Smooth muscle cell (in vitro differentiated cells): ENCODE data around the gene KIF21A. TPM values are rescaled to one million over a fixed set of nuclear protein-coding genes. Genes with fewer than 3 reads are reported as not detected.

Experiments used
- DNase-seq: peaks from one replicate; lab custom pipeline; 2025; ENCODE audit not compliant: unreplicated experiment; lab: John Stamatoyannopoulos, UW
- H2AFZ ChIP-seq: fragments of 200-600 bp; sonication (generic); 2 replicates; pipeline ENCODE4 v1.6.0; 2016; ENCODE audit warnings: antibody characterized with exemption, low read depth, mild to moderate bottlenecking
- H3F3A ChIP-seq: fragments of 200-600 bp; sonication (generic); 2 replicates; pipeline ENCODE4 v1.6.0; 2017; ENCODE audit warnings: antibody characterized with exemption, low read depth
- H3K27ac ChIP-seq: fragments of 200-600 bp; sonication (generic); 2 replicates; pipeline ENCODE4 v1.5.1; 2016; ENCODE audit warnings: low read depth, mild to moderate bottlenecking
- H3K27me3 ChIP-seq: fragments of 200-600 bp; sonication (generic); 2 replicates; pipeline ENCODE4 v1.6.1; 2016; ENCODE audit warnings: low read depth, mild to moderate bottlenecking
- H3K36me3 ChIP-seq: fragments of 200-600 bp; sonication (generic); 2 replicates; pipeline ENCODE4 v1.5.1; 2016; ENCODE audit warnings: low read depth
- H3K4me1 ChIP-seq: fragments of 200-600 bp; sonication (generic); 2 replicates; pipeline ENCODE4 v1.5.1; 2016; ENCODE audit warnings: low read depth
- H3K4me2 ChIP-seq: fragments of 200-600 bp; sonication (generic); 2 replicates; pipeline ENCODE4 v1.6.0; 2016; ENCODE audit warnings: mild to moderate bottlenecking
- H3K4me3 ChIP-seq: fragments of 200-600 bp; sonication (generic); 2 replicates; pipeline ENCODE4 v1.5.1; 2016; ENCODE audit warnings: mild to moderate bottlenecking
- H3K79me2 ChIP-seq: fragments of 200-600 bp; sonication (generic); 2 replicates; pipeline ENCODE4 v1.6.0; 2016; ENCODE audit warnings: low read depth, mild to moderate bottlenecking
- H3K9ac ChIP-seq: fragments of 200-600 bp; sonication (generic); 2 replicates; pipeline ENCODE4 v1.6.0; 2016; ENCODE audit warnings: low read depth
- H3K9me3 ChIP-seq: fragments of 200-600 bp; sonication (generic); replicated peaks from 2 replicates; pipeline ENCODE4 v1.5.1; 2016; ENCODE audit warnings: low read depth
- H4K20me1 ChIP-seq: fragments of 200-600 bp; sonication (generic); 2 replicates; pipeline ENCODE4 v1.6.0; 2016; ENCODE audit warnings: low read depth
- CTCF ChIP-seq: fragments of 200-600 bp; sonication (generic); IDR thresholded peaks from 2 replicates; pipeline ENCODE4 v1.5.1; 2017; ENCODE audit warnings: borderline replicate concordance, mild to moderate bottlenecking, antibody characterized with exemption; ENCODE audit not compliant: insufficient read depth, poor library complexity, severe bottlenecking
- WGBS: methylation state at CpG from one replicate; pipeline ENCODE4 v1.1.7; 2016; ENCODE audit warnings: low lambda C conversion rate; 5-methylcytosine and 5-hydroxymethylcytosine counted together
- polyA plus RNA-seq: library from polyadenylated mRNA; unstranded; fragments of >200 nt; fragmentation: Nextera tagmentation; extraction: Ambion mirVana; gene quantifications from 2 replicates; pipeline ENCODE4 v1.2.1, GENCODE V29; 2016
- total RNA-seq: library from RNA; depleted of rRNA; stranded (reverse); fragments of >200 nt; gene quantifications from 2 replicates; pipeline ENCODE4 v1.2.3, GENCODE V29; 2014

The KIF21A gene
- total and polyA plus RNA-seq, 2 experiments from 2014 or later = 9.2 to 28.8 TPM

GRCh38 chr12:39395866-39396265 is 47.1 kb downstream of the KIF21A start:
- Histone ChIP-seq H3K4me3 (peak overlapping the region; percentile 25), H3K9me3 (no peaks in the 10 kb centered on the region), H3K4me2 (peak overlapping the region; percentile 16), H3K4me1 (peaks cover 27% of the 10 kb centered on the region), H4K20me1 (peaks cover 13% of the 10 kb centered on the region), H3F3A (peaks cover 20% of the 10 kb centered on the region), H3K9ac (no peak overlapping the region), H3K27me3 (no peaks in the 10 kb centered on the region), H3K27ac (peak overlapping the region; percentile 43), H3K36me3 (no peaks in the 10 kb centered on the region), H2AFZ (no peak overlapping the region), H3K79me2 (no peaks in the 10 kb centered on the region)
- TF ChIP-seq CTCF = no peak
- WGBS = 5% methylated on average over 6 of the region's 6 CpGs
- DNase-seq = no peak

- Histone ChIP-seq H3K9ac (no peak overlapping the region), H3F3A (peaks cover 20% of the 10 kb centered on the region), H3K4me3 (no peak overlapping the region), H3K4me1 (peaks cover 27% of the 10 kb centered on the region), H3K27ac (no peak overlapping the region), H3K36me3 (no peaks in the 10 kb centered on the region), H3K27me3 (no peaks in the 10 kb centered on the region), H4K20me1 (peaks cover 17% of the 10 kb centered on the region), H3K4me2 (peak overlapping the region; percentile 33), H2AFZ (no peak overlapping the region), H3K9me3 (no peaks in the 10 kb centered on the region), H3K79me2 (no peaks in the 10 kb centered on the region)
- WGBS = 31% methylated on average over 5 of the region's 5 CpGs
- TF ChIP-seq CTCF = no peak
- no peak for DNase-seq
These were observed 49.0 kb downstream of the KIF21A start for GRCh38 chr12:39393890-39394289.

- Histone ChIP-seq H3F3A (peaks cover 20% of the 10 kb centered on the region), H3K27ac (no peak overlapping the region), H3K36me3 (no peaks in the 10 kb centered on the region), H3K27me3 (no peaks in the 10 kb centered on the region), H4K20me1 (peaks cover 20% of the 10 kb centered on the region), H3K4me2 (peak overlapping the region; percentile 33), H3K4me1 (peaks cover 27% of the 10 kb centered on the region), H3K79me2 (no peaks in the 10 kb centered on the region), H3K4me3 (no peak overlapping the region), H2AFZ (no peak overlapping the region), H3K9ac (no peak overlapping the region), H3K9me3 (no peaks in the 10 kb centered on the region)
- DNase-seq = no peak
- no peak for TF ChIP-seq CTCF
- 22% methylated on average over 2 of the region's 2 CpGs for WGBS
These were observed 49.7 kb downstream of the KIF21A start for GRCh38 chr12:39393179-39393578.

- no peak for TF ChIP-seq CTCF
- Histone ChIP-seq H4K20me1 (peaks cover 26% of the 10 kb centered on the region), H3K27me3 (no peaks in the 10 kb centered on the region), H3K4me2 (no peak overlapping the region), H3K4me1 (peaks cover 27% of the 10 kb centered on the region), H3K9ac (no peak overlapping the region), H3F3A (peaks cover 20% of the 10 kb centered on the region), H3K27ac (no peak overlapping the region), H3K36me3 (no peaks in the 10 kb centered on the region), H2AFZ (no peak overlapping the region), H3K4me3 (no peak overlapping the region), H3K9me3 (no peaks in the 10 kb centered on the region), H3K79me2 (no peaks in the 10 kb centered on the region)
- DNase-seq = no peak
- WGBS = 18% methylated on average over 1 of the region's 1 CpG
These were observed 50.6 kb downstream of the KIF21A start for GRCh38 chr12:39392154-39392925.
